Panc1 (cell line): Measurements from ENCODE around the gene HYAL1. TPM values are rescaled to one million over a fixed set of nuclear protein-coding genes. Genes with fewer than 3 reads are reported as not detected.

Experiments used
- ATAC-seq: fragments of 200-7000 bp; cut with Tn5 transposase; 2 replicates; pipeline ENCODE4 v1.9.1; 2020; ENCODE audit warnings: mild to moderate bottlenecking, moderate library complexity
- BruUV-seq: library from RNA; stranded (reverse); fragments of 400-500 nt; replicated peaks from 2 replicates; lab custom pipeline; 2021; lab: Mats Ljungman, UMichigan
- CTCF ChIA-PET: fragments of 300-600 bp; sonication (Branson Sonifier 250); formaldehyde crosslinking; loops from one replicate; lab custom pipeline; 2022; ENCODE audit warnings: antibody characterized with exemption; lab: Charles Lee
- POLR2A ChIA-PET: fragments of 300-600 bp; sonication (Branson Sonifier 250); formaldehyde crosslinking; loops from one replicate; lab custom pipeline; 2022; ENCODE audit warnings: antibody characterized with exemption; lab: Charles Lee
- DNase-seq: peaks from one replicate; pipeline ENCODE4 v3.0.0-alpha.2; 2010; ENCODE audit warnings: low read depth, low spot score
- H3K27ac ChIP-seq: 2 replicates; pipeline ENCODE4 v1.5.1; 2011; ENCODE audit warnings: mild to moderate bottlenecking, low read length, inconsistent platforms
- H3K27me3 ChIP-seq: fragments of 200-500 bp; sonication (Bioruptor generic); 2 replicates; pipeline ENCODE4 v1.6.0; 2014; ENCODE audit warnings: low read length, inconsistent platforms; ENCODE audit not compliant: control insufficient read depth, insufficient read depth
- H3K36me3 ChIP-seq: fragments of 200-500 bp; sonication (Bioruptor generic); 2 replicates; pipeline ENCODE4 v1.5.1; 2014; ENCODE audit warnings: inconsistent platforms, mild to moderate bottlenecking, low read length, moderate library complexity; ENCODE audit not compliant: control insufficient read depth, insufficient read depth
- H3K4me1 ChIP-seq: 2 replicates; pipeline ENCODE4 v1.5.1; 2011; ENCODE audit warnings: inconsistent platforms, mild to moderate bottlenecking, low read length, moderate library complexity; ENCODE audit not compliant: control insufficient read depth, insufficient read depth
- H3K4me3 ChIP-seq, 2 experiments: 2 replicates each; pipeline ENCODE4 v1.5.1; 2011 to 2012; ENCODE audit warnings: low read depth in 2 of 2, low read length in 2 of 2, mild to moderate bottlenecking in 2 of 2, inconsistent platforms in 1 of 2, moderate library complexity in 1 of 2
- H3K9me3 ChIP-seq: fragments of 200-500 bp; sonication (Bioruptor generic); 2 replicates; pipeline ENCODE4 v1.5.1; 2014; ENCODE audit warnings: low read depth, mild to moderate bottlenecking, inconsistent platforms, low read length, moderate library complexity; ENCODE audit not compliant: control insufficient read depth, insufficient read depth
- POLR2AphosphoS5 ChIP-seq: IDR thresholded peaks from 2 replicates; pipeline ENCODE4 v1.6.1; 2012; ENCODE audit warnings: mild to moderate bottlenecking, low read depth, low read length, moderate library complexity
- REST ChIP-seq, 2 experiments: IDR thresholded peaks; 2 replicates each; pipeline ENCODE4 v1.6.1; 2011 to 2012; ENCODE audit warnings: low read depth in 2 of 2, control low read depth in 1 of 2, low read length in 1 of 2, mild to moderate bottlenecking in 1 of 2, moderate library complexity in 1 of 2; ENCODE audit not compliant: insufficient read depth in 1 of 2
- SIN3A ChIP-seq: IDR thresholded peaks from 2 replicates; pipeline ENCODE4 v1.6.1; 2012; ENCODE audit warnings: low read depth, mild to moderate bottlenecking, low read length, moderate library complexity, borderline replicate concordance; ENCODE audit not compliant: insufficient read depth
- TCF7L2 ChIP-seq: IDR thresholded peaks from 2 replicates; pipeline ENCODE4 v1.6.1; 2011; ENCODE audit warnings: mild to moderate bottlenecking, low read depth, low read length, inconsistent platforms
- in situ Hi-C: cut with HindIII; loops from 2 replicates; pipeline ENCODE4 v1.10.0; 2016; ENCODE audit warnings: low sequenced_read_pairs, low pct_unique_long_range_greater_than_20kb
- intact Hi-C: fragments of 100-400 bp; cut with micrococcal nuclease; formaldehyde crosslinking; loops from one replicate; pipeline ENCODE4 v1.10.0; 2022; ENCODE audit not compliant: unreplicated experiment
- total RNA-seq: library from RNA; stranded (reverse); gene quantifications from one replicate; pipeline ENCODE4 v1.2.1, GENCODE V29; 2021; ENCODE audit not compliant: unreplicated experiment
- TF ChIP-seq, protein P1 (sequence below): fragments of 450-650 bp; IDR thresholded peaks from 2 replicates; pipeline ENCODE4 v1.5.1; 2017; ENCODE audit warnings: mild to moderate bottlenecking

Gene HYAL1
- total RNA-seq, 1 experiment from 2014 or later, result 0.18 TPM

- ChIA-PET CTCF (no interaction called here), POLR2A (no interaction called here)
- TF ChIP-seq, protein P1, sequence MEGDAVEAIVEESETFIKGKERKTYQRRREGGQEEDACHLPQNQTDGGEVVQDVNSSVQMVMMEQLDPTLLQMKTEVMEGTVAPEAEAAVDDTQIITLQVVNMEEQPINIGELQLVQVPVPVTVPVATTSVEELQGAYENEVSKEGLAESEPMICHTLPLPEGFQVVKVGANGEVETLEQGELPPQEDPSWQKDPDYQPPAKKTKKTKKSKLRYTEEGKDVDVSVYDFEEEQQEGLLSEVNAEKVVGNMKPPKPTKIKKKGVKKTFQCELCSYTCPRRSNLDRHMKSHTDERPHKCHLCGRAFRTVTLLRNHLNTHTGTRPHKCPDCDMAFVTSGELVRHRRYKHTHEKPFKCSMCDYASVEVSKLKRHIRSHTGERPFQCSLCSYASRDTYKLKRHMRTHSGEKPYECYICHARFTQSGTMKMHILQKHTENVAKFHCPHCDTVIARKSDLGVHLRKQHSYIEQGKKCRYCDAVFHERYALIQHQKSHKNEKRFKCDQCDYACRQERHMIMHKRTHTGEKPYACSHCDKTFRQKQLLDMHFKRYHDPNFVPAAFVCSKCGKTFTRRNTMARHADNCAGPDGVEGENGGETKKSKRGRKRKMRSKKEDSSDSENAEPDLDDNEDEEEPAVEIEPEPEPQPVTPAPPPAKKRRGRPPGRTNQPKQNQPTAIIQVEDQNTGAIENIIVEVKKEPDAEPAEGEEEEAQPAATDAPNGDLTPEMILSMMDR, result no peak
- peaks cover 8% of the 10 kb centered on the region; the same call in 1 of the 2 replicates for H3K36me3 ChIP-seq
- DNase-seq, result no peak
- peak overlapping the region; percentile 28 to 39; a peak in 3 of 4 replicates for H3K4me3 ChIP-seq
- no peak for ATAC-seq
- intact Hi-C loops, result no loop called here
- H3K27ac ChIP-seq, result 0 out of 2 replicates have a peak overlapping the region, but pooled peaks have one; percentile 26
- H3K9me3 ChIP-seq, result no peaks in the 10 kb centered on the region
- in situ Hi-C loops, result no loop called here
- no peaks in the 10 kb centered on the region for H3K27me3 ChIP-seq
- BruUV-seq, result no TSS peak
- H3K4me1 ChIP-seq, result peaks cover 8% of the 10 kb centered on the region; the same call in 1 of the 2 replicates
Measured at GRCh38 chr3:50339485-50340146, 36.2 kb upstream of the HYAL1 start.

GRCh38 chr3:50338965-50339364 is 35.6 kb upstream of the HYAL1 start:
- DNase-seq (no peak), ATAC-seq (no peak)
- intact Hi-C loops (no loop called here), in situ Hi-C loops (no loop called here)
- no peaks in the 10 kb centered on the region for H3K27me3 ChIP-seq
- ChIA-PET POLR2A (interaction anchor here (0.7 kb wide), 2 partner anchors 32 to 1304 kb away, joined by 6 to 14 read pairs; no protein-coding TSS in a partner anchor), CTCF (no interaction called here)
- H3K4me1 ChIP-seq, result peaks cover 14% of the 10 kb centered on the region; the same call in 1 of the 2 replicates
- TF ChIP-seq POLR2AphosphoS5, result no peak
- TF ChIP-seq SIN3A, result no peak
- no peak for TF ChIP-seq REST (IDR thresholded peaks at IDR 0.05; ENCODE audit: insufficient read depth in 1 of 2, low read depth in 2 of 2, low read length in 1 of 2)
- TF ChIP-seq, protein P1, result no peak
- no peak for TF ChIP-seq TCF7L2
- peaks cover 8% of the 10 kb centered on the region; the same call in 1 of the 2 replicates for H3K36me3 ChIP-seq
- no peaks in the 10 kb centered on the region for H3K9me3 ChIP-seq
- no TSS peak for BruUV-seq
- no peak overlapping the region for H3K4me3 ChIP-seq
- H3K27ac ChIP-seq, result no peak overlapping the region
